Spleen (tissue), 7 donors: ENCODE measurements around the gene ARPC4.

Source experiments
- CTCF ChIP-seq, 11 experiments: fragments of 200-600 bp in 7 of 11; fragments of 450-650 bp in 4 of 11; sonication (generic) in 4 of 11; IDR thresholded peaks in 8 of 11; conservative IDR thresholded peaks in 3 of 11; 1 replicate in 7 of 11; 2 replicates in 4 of 11; pipeline versions ENCODE4 v1.4.0 to v1.8.0; 2016 to 2021; ENCODE audit warnings: antibody characterized with exemption in 11 of 11, inconsistent platforms in 4 of 11, mild to moderate bottlenecking in 1 of 11
- POLR2A ChIP-seq, 3 donors: fragments of 450-650 bp; IDR thresholded peaks; one replicate each; pipeline ENCODE4 v1.5.1; 2017; ENCODE audit warnings: antibody characterized with exemption in 3 of 3, mild to moderate bottlenecking in 1 of 3
- POLR2AphosphoS5 ChIP-seq, 3 donors: sonication (generic); formaldehyde crosslinking; IDR thresholded peaks; one replicate each; pipeline ENCODE4 v1.5.1; 2017; ENCODE audit warnings: antibody characterized with exemption in 3 of 3
- donor health status: DM: no; HTN: no; CAD: no; lungs with moderate emphysema.
- donor health status: DM: no; HTN: no; CAD: no.
- donor health status: DM: no; HTN: no; CAD: no.

- TF ChIP-seq POLR2A (IDR thresholded peaks at IDR 0.05) (no peak), CTCF (IDR thresholded peaks at IDR 0.05 in 8 of 11, conservative IDR thresholded peaks at IDR 0.05 in 3 of 11) (peak in 1 of 11 experiments; percentile 12), POLR2AphosphoS5 (IDR thresholded peaks at IDR 0.05) (no peak)
These were observed 43.6 kb upstream of the ARPC4 start for GRCh38 chr3:9749296-9749644.
